Stimulated activated naive CD4-positive, alpha-beta T cell treated with Interleukin-2 at 50 U/mL for 16 hours (primary cell): ENCODE measurements around the gene ZNF263.

ENCODE experiments used
- DNase-seq: peaks from one replicate; lab custom pipeline; 2025; lab: John Stamatoyannopoulos, UW

ZNF263 gene

DNA sequence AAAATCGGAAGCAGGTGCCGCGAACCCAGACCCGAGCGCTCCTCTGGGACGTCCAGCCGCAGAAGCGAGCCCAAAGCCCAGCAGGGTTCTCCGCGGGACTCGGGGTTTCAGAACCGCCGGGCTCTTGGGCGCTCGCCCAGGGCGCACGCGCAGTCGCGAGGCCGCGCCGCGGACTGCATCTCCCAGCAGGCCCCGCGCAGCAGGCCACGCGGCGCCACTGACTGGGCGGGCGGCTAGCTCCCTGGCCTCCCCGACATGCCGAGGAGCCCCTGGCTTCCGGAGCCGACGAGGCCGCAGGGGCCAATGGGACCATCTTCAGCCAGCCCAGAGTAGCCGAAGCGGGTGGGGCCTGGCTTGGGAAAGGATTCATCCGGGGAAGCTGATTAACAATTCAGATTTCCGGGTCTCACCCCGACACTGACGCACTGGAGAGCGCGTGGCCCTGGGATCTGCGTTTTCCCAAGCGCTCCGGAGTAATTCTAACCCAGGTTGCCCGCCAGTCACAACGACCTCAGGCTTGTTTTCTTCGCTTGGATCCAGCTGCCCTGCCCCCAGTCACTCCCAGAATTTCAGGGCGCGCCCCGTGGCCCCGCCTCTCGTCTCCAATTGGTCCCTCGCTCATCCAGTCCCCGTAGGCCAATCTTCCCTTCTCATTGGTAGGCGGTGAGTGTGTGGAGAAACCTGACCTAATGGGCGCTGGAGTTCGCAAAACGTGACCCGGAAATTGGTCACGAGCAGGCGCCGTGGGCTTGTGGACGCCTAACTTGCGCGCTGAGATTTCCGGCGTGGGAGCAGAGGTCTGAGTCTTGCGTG is at the start of gene ZNF263:
ZNF263 (plus strand) TSS at position 762 of the 813 bp plus-strand sequence. CDS start 328 bp downstream, outside the sequence.
- peak; percentile 93 for DNase-seq

DNA sequence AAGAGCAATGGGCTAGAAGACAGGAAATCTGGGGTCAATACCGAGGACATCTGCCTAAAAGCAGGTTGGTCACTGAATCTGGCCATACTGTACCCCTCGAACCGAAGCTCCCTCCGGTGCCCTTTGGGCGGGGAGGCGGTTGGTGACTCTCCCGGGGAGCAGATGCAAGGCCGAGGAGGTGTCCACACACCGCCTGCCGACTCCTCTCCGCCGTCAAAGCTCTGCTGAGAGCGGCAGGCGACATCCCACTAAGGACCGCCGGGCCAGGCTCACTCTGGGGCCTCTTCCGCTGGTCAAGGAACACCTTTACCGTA is 48.8 kb upstream of the ZNF263 start:
- DNase-seq, result no peak

DNA sequence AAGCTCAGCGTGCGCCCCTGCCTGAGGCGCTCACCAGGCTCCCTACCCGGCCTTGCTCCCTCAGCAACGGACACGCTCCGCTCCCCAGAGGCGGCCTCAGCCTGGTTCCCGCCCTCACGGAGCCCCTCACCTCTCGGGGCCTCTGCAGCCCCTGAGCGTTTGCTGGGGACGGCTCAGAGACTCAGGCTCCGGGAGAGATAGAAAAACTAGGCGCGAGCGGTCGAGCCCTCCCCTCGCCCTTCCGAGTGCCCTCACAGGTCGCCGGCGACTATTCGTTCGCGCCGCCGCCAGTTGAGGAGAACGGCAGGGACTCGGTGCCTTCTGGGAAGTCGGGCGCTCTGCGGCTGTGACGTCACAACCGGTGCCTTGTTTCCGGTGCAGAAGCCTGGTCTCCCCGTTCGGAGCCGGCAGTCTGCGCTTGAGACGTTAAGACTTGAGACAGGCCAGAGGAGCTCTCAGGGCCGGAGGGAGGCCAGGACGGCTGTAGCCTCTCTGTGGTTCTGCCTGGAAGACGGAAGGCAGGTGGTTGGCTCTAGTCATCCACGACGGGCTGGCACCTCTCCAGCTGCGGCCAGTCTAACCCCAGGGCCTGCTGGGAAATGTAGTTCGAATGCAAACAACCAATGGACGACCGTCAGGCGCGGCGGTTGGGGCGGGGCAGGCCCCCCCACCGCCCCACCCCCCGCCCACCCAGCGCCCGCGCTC is 48.3 kb upstream of the ZNF263 start, which contains the start of gene ZNF200:
ZNF200 (minus strand) TSS at position 302 of the 705 bp plus-strand sequence. CDS start 1,403 bp downstream, outside the sequence.
- peak; percentile 92 for DNase-seq

DNA sequence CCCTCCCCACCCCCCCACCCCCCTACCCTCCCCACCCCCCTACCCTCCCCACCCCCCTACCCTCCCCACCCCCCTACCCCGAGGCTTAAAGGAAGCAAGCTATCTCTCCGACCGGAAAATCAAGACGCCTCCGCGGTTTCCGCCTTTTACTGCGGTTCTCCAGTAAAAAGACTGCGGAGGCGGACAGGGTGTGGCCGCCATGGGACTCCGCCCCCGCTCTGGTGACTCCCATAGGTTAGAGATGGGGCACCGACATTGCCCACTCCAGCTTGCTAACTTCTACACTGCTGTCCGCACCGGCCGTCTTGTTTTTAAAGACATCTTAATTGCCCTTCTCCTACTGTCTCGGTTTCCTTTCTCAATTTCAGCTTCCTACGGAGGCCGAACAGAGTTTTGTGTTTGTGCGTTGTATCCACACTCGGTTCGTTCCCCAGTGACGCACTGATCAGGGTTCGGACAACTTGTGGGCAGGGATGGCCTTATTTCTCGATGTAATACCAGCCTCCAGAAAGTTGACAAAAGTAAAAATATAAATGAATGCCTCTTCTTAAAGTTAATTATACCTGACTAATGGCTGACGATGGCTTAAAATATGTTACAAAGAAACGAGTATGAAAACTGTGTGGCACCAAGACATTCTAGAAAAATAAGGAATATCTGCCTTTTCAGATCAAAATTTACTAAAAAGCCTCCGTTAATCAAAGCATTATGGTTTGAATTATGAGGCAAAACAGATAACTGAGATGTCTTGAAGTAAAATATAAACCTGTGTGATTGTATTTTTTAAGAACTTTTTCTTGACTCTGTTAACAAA is 47.2 kb upstream of the ZNF263 start:
- peak; percentile 38 for DNase-seq

DNA sequence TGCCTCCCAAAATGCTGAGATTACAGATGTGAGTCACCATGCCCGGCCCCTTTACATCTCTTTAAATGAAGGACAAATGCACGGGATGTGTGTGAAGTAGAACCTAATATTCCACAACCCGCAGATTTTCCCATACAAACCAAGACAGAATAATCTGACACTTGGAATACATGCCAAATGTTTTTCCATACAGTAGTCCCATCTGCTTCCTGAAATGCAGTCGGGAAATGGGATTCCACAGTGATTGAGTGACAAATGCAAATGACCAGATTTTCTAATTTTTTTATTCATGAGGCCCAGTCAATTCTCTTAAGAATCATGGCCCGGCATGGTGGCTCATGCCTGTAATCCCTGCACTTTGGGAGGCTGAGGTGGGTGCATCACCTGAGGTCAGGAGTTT is 41.5 kb upstream of the ZNF263 start:
- no peak for DNase-seq

DNA sequence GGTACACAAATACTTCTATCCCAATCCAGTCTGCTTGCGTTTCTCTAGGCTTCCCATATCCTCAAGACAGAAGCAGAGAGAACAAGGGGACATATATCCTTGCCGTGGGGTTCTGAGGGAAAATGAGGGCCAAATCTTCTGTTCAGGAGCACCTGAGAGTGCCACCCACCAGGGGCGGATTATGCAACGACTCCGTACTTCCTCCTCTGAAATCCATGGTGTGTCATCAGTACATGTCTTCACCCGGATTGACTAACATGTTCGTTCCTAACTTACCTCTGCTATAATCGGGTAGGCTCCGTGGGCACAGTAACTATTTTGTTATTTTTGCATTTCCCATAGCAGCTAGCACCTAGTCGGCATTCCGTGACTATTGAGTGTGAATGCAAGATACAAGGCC is 40.6 kb upstream of the ZNF263 start:
- DNase-seq, result no peak

DNA sequence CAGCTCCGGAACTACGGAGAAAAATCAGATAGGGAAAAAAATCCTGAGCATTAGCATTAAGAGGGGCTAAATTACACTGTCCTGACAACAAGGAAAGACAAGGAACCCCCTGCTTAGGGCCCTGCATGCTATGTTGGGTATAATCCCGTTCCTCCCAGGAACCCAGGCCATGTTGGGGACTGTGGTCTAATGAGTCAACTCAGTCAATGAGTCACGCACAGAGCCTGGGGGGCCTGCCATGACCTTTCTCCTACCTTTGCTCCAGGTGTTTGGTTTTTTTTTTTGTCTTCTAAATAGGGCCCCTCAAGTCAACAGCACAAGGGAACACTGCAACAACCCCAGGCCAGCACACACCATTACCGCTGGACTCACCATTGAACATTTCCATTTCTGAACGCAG is 39.4 kb upstream of the ZNF263 start:
- DNase-seq, result no peak

DNA sequence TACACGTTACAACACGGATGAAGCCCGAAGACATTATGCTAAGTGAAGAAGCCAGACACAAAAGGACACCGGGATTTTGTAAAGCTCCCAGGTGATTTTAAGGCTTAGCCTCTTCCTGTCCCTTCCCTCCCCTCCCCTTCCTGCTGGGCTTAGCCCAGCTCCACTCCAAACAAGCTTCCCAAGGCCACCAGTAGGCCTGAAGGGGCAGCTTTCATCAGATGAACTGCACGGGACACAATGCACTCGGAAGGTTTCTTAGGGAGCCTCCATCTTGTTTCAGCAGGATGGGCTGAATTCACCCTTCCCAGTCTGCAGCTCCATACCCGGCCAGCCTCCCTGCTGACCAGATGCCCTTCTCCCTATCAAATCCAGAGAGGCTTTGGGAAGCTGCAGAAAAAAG is 37.3 kb upstream of the ZNF263 start:
- DNase-seq, result no peak

DNA sequence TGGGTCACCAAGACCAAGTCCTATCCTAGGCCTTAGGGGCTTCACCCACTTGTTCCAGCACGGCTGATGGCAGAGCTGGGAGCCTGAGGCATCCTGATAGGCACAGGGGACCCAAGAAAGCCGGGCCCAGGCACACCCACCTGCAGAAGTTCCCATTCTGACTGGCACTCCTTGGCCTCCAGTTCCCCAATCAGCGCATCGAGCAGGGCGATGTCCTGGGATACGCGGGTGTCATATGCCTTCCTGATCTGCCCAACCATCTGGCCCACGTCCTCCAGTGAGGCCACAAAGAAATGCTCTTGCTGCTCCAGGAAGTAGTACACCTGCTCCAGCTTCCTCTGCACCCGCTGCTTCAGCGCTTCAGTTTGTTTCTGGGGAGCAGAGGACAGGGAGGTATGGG is 36.4 kb upstream of the ZNF263 start:
- no peak for DNase-seq

DNA sequence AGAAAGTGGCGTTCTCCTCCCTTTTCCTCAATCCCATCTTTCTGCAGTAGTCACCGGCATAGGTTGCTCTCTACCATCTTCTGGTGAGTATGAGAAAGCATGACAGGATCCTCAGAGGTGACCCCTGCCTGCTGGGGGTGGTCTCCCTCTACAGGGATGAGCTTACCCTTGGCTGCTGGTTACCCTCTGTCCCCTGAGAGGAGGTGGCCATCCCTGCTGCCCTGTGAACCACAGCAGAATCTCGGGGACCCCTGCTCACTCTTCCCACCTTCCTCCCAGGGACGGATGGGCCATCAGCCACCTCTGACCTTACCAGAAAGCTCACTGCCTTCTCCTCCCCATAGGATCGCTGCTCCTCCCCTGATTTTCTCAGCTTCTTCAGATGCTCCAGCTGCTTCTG is 34.7 kb upstream of the ZNF263 start:
- DNase-seq, result no peak

DNA sequence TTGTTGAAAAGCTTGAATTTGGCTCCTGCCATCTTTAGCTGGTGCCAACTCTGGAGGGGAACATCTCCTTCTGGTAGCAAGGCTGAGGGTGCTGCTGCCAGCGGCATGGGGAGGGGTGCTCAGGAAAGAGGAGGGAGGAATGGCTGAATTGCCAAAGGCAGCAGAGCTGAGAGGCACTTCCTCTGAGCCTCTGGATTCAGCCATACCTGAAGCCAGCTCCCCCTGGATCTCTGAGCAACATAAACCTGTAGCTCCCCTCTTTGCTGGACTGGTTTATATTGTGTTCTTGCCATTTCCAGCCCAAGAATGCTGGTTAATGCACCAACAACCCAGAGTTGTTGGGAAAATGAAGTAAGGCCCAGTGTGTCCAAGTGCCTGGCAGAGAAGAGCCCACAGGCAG is 34.3 kb upstream of the ZNF263 start:
- no peak for DNase-seq

DNA sequence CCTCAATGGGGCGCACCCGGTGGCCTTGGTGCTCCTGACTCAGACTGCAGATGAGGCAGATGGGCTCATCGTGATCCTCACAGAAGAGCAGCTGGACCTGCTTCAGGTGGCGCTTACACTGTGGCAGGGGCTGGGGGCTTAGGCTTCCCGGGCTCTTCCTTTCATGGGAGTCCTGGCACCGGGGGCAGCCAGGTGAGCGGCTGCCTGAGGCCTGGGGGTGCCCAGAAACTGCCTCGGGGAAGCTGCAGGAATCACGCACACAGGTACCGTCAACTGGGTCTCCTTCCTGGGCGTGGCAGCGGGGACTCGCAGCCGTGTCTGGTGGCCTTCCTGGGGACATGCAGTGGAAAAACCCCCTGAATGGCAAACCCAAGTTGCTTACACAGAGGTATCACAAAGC is 33.8 kb upstream of the ZNF263 start:
- DNase-seq, result no peak

DNA sequence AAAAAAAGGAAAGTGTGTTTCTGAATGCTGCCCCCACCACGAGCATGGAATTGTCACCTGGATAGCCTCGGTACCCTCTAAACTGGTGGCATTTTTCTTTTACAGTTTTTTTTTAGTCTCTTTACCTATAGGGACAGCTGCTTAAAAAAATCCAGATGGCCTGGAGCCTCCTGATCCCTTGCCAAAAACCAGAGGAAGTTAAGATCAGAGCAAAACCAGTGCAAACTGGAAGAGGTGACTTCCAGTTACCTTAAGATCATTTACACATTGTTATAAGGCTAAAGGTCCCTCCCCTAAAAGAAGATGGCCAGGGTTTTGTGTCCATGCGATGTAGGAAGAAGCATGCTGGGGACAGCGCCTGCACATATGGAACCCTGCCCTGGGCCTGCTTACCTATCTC is 30.3 kb upstream of the ZNF263 start:
- no peak for DNase-seq

DNA sequence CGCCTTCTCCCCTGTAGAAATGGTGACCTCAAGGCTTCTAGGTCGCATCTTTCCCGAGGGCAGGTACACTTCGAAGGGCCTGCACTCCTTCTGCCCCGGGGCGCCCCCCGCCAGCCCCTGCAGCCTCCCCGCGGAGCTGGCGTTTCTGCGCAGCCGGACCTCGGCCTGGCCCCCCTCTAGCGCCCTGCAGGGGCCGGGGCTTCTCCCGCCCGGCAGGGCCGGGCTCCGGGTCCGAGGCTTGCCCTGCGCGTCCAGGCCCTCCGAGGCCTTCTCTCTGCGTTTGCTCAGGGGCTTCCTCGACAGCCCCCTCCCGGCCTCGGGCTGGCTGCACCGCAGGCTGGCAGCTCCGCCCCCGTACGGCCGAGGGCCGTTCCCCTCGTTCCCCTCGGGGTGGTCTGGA is 29.0 kb upstream of the ZNF263 start:
- no peak for DNase-seq

DNA sequence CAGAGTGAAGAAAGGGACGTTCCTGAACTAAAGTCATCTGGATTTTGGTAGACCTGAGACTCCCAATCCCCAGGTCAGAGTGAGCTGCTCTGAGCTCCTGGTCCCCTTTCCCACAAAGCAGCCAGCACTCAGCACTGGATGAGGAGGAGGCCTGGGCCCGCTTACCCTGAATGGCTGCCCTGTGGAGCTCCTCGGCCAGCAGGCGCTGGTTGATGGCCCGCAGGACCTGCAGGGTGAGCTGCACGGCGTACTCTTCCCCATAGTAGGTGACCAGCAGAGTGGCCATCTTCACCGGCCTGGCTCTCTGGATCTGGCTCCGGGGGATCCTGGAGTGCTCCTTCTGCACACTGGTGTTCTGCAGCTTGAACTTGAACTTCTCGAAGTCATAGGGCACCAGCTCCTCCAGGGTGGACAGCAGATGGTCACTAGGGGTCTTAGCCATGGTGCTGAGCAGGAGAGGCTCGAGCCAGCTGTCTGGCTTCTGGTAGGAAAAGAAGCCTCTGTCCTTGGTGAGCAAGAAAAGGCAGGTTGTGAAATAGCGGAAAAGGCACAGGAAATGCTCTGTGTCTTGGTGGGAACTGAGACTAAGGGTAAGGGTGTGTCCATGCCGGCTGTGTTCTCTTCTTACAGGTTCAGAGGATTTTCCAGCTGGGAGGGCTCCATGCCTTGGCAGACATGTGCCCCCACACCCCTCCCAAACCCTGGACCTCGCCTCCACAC is 27.0 kb upstream of the ZNF263 start, which contains the start of gene MEFV:
MEFV (minus strand) TSS at position 488 of the 720 bp plus-strand sequence; CDS start at position 442, 46 bp downstream.
- DNase-seq, result no peak

DNA sequence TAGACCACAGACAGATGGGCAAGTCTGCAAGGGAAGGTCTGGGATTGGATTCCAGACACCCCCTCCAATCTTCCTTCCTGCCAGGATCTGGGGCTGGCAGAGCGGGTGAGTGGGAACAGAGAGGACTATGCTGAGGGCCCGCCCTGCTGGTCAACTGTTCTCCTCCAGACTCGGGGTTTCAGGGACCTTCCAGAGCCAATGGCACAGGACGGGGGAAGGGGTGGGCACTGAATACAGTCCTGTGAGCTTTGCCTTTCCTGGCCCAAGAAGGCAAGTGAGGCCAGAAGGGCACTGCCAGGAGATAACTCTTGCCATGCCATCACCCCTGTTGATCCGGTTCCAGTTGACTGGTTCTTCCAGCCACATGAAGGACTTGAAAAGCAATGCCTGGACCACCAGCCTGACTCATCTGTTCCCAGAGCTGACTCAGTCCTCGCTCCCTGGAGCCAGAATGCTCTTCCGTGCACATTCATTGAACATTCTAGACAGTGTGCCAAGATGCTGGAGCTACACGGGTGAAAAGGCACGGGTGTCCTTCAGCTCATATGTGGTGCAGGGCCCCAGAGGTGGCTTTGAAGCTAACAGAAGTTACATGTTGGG is 26.3 kb upstream of the ZNF263 start:
- DNase-seq, result no peak

DNA sequence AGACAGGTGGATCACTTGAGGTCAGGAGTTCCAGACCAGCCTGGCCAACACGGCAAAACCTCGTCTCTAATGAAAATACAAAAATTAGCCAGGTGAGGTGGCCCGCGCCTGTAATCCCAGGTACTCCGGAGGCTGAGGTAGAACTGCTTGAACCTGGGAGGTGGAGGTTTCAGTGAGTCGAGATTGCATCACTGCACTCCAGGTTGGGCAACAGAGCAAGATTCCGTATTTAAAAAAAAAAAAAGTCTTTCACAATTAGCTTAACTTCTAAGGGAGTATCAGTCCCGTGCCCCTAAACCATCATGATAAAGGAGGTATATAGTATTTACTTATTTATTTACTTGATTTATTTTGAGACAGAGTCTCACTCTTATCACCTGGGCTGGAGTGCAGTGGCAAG is 23.5 kb upstream of the ZNF263 start:
- DNase-seq, result no peak

DNA sequence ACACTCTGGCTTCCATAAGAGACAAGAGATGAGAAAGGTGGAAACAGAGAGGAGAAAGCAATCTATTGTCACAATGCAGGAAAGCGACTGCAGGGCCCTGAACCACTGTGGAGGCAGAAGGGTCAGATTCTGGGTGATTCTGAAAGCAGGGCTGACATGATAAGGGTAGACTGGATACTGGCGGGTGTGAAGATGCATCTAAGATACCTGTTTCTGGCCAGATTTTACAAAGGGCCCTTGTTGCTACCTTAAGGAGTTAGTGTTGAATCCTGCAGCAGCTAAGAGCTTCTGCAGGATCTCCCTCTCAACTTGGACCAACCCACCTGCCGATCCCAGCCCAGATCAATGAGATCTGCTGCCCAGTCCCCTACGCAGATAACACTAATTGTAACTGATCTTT is 20.8 kb upstream of the ZNF263 start:
- DNase-seq, result no peak

DNA sequence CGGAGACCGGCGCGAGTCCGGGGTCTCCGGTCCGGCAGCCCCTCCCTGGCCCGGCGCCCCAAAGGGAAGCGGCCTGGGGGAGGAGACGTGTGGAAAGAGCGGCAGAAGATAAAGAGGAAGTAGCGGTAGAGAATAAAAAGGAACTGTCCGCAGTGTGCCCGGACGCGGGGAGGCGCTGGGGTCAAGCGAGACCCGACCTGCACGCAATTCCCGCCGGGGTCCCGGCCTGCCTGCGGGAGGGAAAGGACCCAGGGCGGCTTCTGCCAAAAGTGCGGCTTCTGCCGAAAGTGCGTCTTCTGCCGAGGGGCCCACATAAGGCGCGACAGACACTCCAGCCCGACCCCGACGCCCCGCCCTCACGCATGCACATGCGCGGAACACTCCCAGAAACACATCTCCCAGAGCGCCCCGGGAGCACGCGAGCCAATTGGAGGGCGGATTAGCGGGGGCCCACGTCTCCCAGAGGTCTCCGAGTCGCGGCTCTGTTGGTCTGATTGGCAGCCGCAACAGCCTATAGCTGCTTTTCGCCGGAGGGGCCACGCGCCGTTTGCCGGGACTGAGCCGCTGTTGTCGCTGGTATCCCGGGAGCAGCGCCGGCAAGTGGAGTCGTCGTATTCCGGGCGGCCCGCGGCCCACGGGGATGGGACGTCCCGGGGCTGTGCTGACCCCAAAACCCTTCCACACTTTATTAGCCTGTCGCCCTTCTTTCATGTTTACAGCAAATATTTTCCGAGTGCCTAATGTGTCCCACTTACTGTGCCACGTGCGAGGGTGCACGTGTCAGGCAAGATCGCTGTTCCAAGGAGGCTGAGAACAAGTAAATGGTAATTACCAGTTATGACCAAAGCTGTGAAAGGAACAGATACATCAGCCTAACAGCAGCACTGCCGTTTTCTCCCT is 18.9 kb upstream of the ZNF263 start:
- DNase-seq, result peak; percentile 99

DNA sequence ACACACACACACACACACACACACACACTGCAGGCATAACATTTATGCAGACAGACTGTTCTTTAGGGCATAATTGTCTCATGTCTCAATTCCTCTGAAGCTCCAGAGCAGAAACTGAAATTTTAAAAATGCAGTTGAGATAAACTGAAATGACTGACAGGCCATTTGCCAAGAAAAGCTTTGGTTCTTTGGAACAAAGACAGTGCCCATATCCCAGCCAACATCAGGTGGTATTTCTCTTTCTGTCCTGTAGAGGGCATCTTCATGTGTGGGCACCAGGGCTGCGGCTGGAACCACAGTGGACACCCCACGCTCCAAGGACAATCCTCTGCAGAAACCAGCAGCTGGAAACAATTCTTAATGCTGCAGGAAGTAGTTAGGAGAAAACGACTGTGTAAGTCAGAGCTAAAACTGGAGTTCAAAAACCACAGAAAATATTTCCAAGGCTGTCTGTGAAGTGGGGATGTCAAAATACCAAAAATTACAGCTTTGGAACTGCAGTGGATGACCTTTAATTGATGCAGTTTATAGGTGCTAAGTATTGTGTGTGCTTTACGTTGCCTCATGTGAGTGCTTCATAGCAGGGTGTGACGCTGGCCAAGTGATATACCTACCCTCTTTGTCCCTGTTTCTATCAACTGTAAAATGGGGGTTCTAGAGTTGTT is 16.3 kb upstream of the ZNF263 start:
- DNase-seq, result no peak
